Ascending aorta (tissue), 2 donors: ENCODE results near the gene ZNF558. TPM values are rescaled to one million over a fixed set of nuclear protein-coding genes. Genes with fewer than 3 reads are reported as not detected.

Experiments
- DNase-seq, 2 donors: peaks; one replicate each; pipeline ENCODE4 v3.0.0-alpha.2; 2019; ENCODE audit warnings: low spot score in 2 of 2
- H3K27ac ChIP-seq, 2 donors: fragments of 200-600 bp; sonication (generic); one replicate each; pipeline ENCODE4 v1.5.1; 2016 to 2017; ENCODE audit warnings: mild to moderate bottlenecking in 1 of 2
- H3K27me3 ChIP-seq: fragments of 200-600 bp; sonication (generic); one replicate; pipeline ENCODE4 v1.5.1; 2017
- H3K36me3 ChIP-seq, 2 donors: fragments of 200-600 bp; sonication (generic); one replicate each; pipeline ENCODE4 v1.5.1; 2016
- H3K4me1 ChIP-seq, 2 donors: fragments of 200-600 bp; sonication (generic); one replicate each; pipeline ENCODE4 v1.5.1; 2016 to 2017; ENCODE audit warnings: mild to moderate bottlenecking in 1 of 2
- H3K4me3 ChIP-seq, 2 donors: fragments of 200-600 bp; sonication (generic); one replicate each; pipeline ENCODE4 v1.5.1; 2016 to 2017; ENCODE audit warnings: mild to moderate bottlenecking in 1 of 2
- H3K9me3 ChIP-seq, 2 donors: fragments of 200-600 bp; sonication (generic); one replicate each; pipeline ENCODE4 v1.5.1; 2016
- CTCF ChIP-seq, 3 experiments: fragments of 200-600 bp in 2 of 3; fragments of 450-650 bp in 1 of 3; sonication (generic) in 2 of 3; IDR thresholded peaks; one replicate each; pipeline ENCODE4 v1.5.1; 2016 to 2019; ENCODE audit warnings: antibody characterized with exemption in 3 of 3, mild to moderate bottlenecking in 1 of 3, moderate library complexity in 1 of 3
- intact Hi-C: fragments of 100-400 bp; cut with DNase I; formaldehyde crosslinking; loops from one replicate; pipeline ENCODE4 v1.15.1; 2023
- total RNA-seq: library from RNA; depleted of rRNA; stranded (reverse); fragments of >200 nt; gene quantifications from one replicate; pipeline ENCODE4 v1.1.0, GENCODE V29; 2016

ZNF558 gene
- total RNA-seq, 1 donor from 2014 or later = 12.8 TPM

- no peaks in the 10 kb centered on the region for H3K27me3 ChIP-seq
- no peak for TF ChIP-seq CTCF (IDR thresholded peaks at IDR 0.05)
These were observed 26.2 kb upstream of the ZNF558 start for GRCh38 chr19:8858260-8858659.

DNA sequence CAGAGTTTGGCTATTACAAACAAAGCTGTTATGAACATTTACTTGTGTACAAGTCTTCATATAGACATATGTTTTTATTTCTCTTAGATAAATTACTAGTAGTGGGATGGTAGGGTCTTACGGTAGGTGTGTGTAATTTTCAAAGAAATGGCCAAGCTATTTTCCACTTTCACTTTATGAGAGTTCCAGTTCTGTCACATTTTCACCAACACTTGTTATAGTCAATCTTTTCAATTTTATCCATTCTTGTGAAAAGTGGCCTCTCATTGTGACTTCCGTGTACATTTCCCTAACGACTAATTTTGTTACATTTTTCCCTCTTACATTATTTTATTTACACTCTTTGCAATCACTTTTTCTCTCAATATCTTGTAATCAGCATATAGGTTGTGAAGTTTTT is 18.4 kb upstream of the ZNF558 start:
- TF ChIP-seq CTCF (IDR thresholded peaks at IDR 0.05) = no peak
- no peaks in the 10 kb centered on the region for H3K4me1 ChIP-seq
- no peaks in the 10 kb centered on the region for H3K9me3 ChIP-seq
- H3K4me3 ChIP-seq = no peak overlapping the region
- no peak overlapping the region for H3K27ac ChIP-seq
- intact Hi-C loops = no loop called here
- DNase-seq = no peak
- H3K36me3 ChIP-seq = no peaks in the 10 kb centered on the region
- H3K27me3 ChIP-seq = no peaks in the 10 kb centered on the region

More at GRCh38 chr19:8858260-8858659, 26.2 kb upstream of the ZNF558 start:
- Histone ChIP-seq H3K36me3 (no peaks in the 10 kb centered on the region), H3K4me3 (no peak overlapping the region), H3K4me1 (no peaks in the 10 kb centered on the region), H3K9me3 (no peaks in the 10 kb centered on the region), H3K27ac (no peak overlapping the region)
- DNase-seq = no peak
- intact Hi-C loops = no loop called here

GRCh38 chr19:8849232-8849631 is 17.1 kb upstream of the ZNF558 start:
- Histone ChIP-seq H3K36me3 (no peaks in the 10 kb centered on the region), H3K4me3 (no peak overlapping the region), H3K27ac (no peak overlapping the region), H3K27me3 (no peaks in the 10 kb centered on the region), H3K9me3 (no peaks in the 10 kb centered on the region), H3K4me1 (no peaks in the 10 kb centered on the region)
- DNase-seq = no peak
- TF ChIP-seq CTCF (IDR thresholded peaks at IDR 0.05) = no peak
- intact Hi-C loops = no loop called here

GRCh38 chr19:8846819-8847218 is 14.7 kb upstream of the ZNF558 start:
- DNase-seq = no peak
- H3K4me3 ChIP-seq = no peak overlapping the region
- H3K27me3 ChIP-seq = no peaks in the 10 kb centered on the region
- H3K4me1 ChIP-seq = no peaks in the 10 kb centered on the region
- no peaks in the 10 kb centered on the region for H3K36me3 ChIP-seq
- TF ChIP-seq CTCF (IDR thresholded peaks at IDR 0.05) = no peak
- intact Hi-C loops = no loop called here
- H3K9me3 ChIP-seq = no peaks in the 10 kb centered on the region
- H3K27ac ChIP-seq = no peak overlapping the region

- TF ChIP-seq CTCF (IDR thresholded peaks at IDR 0.05) = no peak
- no peaks in the 10 kb centered on the region for H3K36me3 ChIP-seq
- DNase-seq = no peak
- H3K27ac ChIP-seq = no peak overlapping the region
- H3K9me3 ChIP-seq = no peaks in the 10 kb centered on the region
- H3K27me3 ChIP-seq = no peaks in the 10 kb centered on the region
- H3K4me1 ChIP-seq = no peaks in the 10 kb centered on the region
- H3K4me3 ChIP-seq = no peak overlapping the region
- intact Hi-C loops = no loop called here
These were observed 8.6 kb upstream of the ZNF558 start for GRCh38 chr19:8840708-8841107.

DNA sequence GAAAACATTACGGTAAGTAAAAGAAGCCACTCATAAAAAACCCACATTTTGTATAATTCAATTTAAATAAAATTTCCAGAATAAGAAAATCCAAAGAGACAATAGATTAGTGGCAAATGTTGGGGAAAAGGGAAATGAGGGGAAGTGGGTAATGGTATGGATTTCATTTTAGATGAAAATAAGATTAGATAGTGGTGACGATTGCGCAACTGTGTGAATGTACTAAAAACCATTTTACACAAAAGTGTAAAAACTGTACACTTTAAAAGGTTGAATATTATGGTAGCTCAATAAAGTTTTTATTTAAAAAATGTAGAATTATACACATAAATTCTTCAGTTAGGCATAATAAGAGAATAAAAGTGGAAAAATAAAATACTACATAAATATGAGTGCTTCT is 3.8 kb upstream of the ZNF558 start:
- Histone ChIP-seq H3K4me3 (no peak overlapping the region), H3K36me3 (no peaks in the 10 kb centered on the region), H3K4me1 (peaks cover 0 to 8% of the 10 kb centered on the region in 2 donors), H3K27me3 (no peaks in the 10 kb centered on the region), H3K9me3 (no peaks in the 10 kb centered on the region), H3K27ac (no peak overlapping the region)
- TF ChIP-seq CTCF (IDR thresholded peaks at IDR 0.05) = no peak
- intact Hi-C loops = loop anchor here (10.0 kb wide), 1 partner anchor 839 kb away; the partner anchor contains the start of gene ZNF562
- no peak for DNase-seq
